ENCODE data around the gene MBOAT7.
"Not testable (repeated sequence)": the region's sequence is repeated elsewhere in the genome, so short reads cannot be mapped to it uniquely, and the experiment has no call there.

MBOAT7 gene

DNA sequence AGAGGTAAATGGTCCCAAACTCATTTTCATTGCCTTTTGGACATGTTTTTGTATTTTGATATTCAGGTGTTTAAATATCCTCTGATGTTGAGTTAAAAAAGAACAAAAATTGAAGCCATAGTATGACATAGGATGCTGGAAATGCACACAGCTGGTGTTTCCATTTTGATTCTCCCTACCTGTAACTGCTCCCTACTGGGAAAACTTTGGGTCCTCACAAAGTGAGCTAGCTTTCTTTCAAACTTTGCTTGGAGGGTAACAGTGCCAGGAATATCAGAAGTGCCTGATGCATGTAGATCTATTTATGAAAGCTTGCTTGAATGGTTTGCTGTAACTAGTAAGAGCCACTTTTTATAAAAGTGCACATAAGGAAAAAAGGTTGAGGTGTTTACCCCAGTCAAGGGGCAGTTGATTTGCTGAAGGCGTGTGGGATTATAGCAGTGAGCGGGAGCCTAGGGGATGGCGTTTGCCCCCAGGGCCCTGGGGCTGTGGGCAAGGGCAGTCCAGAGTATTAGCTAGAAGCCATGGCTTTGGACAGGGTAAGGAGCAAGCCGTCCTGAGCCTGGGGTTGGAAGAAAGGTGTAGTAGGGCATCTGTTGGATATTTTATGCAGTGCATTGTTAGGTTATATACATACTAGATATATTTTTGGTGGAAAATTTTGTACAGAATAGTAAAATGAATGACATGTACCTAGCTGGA lies 15.5 kb upstream of the MBOAT7 start:
- Mint-ChIP-seq H3K4me3 (peak overlapping the region; percentile 51 to 69), H3K27me3 (no peaks in the 10 kb centered on the region), H3K36me3 (peaks cover 77 to 90% of the 10 kb centered on the region in 2 donors), H3K9me3 (no peaks in the 10 kb centered on the region), H3K4me1 (peaks cover 57 to 92% of the 10 kb centered on the region in 2 donors), H3K27ac (peak overlapping the region; percentile 87)
- no peak for ATAC-seq (replicated peaks)
- DNase-seq: no peak

DNA sequence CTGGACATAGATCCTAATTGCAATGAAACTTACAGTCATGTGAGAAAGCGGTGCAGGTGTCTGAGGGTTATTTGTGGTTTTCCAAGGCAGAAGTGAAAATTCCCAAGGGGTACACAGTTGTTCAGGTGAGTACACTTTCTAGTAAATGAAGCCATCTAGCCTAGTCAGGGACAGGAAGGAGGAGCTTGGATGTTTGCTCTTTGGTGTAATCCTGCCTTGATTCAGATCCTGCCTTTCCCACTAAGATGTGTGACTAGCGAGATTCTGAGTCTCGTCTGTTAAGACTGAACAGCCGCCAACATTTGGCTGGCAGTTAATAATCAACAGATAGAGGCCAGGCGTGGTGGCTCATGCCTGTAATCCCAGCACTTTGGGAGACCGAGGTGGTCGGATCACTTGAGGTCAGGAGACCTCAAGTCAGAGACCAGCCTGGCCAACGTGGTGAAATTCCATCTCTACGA lies 13.8 kb upstream of the MBOAT7 start:
- Mint-ChIP-seq H3K36me3 (peaks cover 65 to 78% of the 10 kb centered on the region in 2 donors), H3K27me3 (no peaks in the 10 kb centered on the region), H3K4me3 (peak overlapping the region; percentile 94 to 100), H3K27ac (peak overlapping the region; percentile 83), H3K4me1 (peaks cover 45 to 81% of the 10 kb centered on the region in 2 donors), H3K9me3 (no peaks in the 10 kb centered on the region)
- ATAC-seq (replicated peaks) (no peak), DNase-seq (no peak)

DNA sequence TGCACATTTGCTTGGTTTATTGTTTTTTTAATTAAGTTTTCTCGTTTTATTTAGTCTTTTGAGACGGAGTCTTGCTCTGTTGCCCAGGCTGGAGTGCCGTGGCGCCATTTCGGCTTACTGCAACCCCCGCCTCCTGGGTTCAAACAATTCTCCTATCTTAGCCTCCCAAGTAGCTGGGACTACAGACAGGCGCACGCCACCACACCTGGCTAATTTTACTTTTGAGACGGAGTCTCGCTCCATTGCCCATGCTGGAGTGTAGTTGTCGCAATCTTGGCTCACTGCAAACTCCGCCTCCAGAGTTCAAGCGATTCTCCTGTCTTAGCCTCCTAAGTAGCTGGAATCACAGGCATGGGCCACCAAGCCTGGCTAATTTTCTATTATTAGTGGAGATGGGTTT lies 12.6 kb upstream of the MBOAT7 start:
- H3K27ac Mint-ChIP-seq: peak overlapping the region; percentile 100
- H3K4me1 Mint-ChIP-seq: peaks cover 36 to 69% of the 10 kb centered on the region in 2 donors
- ATAC-seq (replicated peaks): no peak
- no peak for DNase-seq
- peaks cover 58 to 72% of the 10 kb centered on the region in 2 donors for H3K36me3 Mint-ChIP-seq
- no peaks in the 10 kb centered on the region for H3K9me3 Mint-ChIP-seq
- H3K4me3 Mint-ChIP-seq: peak overlapping the region; percentile 94 to 100
- no peaks in the 10 kb centered on the region for H3K27me3 Mint-ChIP-seq

DNA sequence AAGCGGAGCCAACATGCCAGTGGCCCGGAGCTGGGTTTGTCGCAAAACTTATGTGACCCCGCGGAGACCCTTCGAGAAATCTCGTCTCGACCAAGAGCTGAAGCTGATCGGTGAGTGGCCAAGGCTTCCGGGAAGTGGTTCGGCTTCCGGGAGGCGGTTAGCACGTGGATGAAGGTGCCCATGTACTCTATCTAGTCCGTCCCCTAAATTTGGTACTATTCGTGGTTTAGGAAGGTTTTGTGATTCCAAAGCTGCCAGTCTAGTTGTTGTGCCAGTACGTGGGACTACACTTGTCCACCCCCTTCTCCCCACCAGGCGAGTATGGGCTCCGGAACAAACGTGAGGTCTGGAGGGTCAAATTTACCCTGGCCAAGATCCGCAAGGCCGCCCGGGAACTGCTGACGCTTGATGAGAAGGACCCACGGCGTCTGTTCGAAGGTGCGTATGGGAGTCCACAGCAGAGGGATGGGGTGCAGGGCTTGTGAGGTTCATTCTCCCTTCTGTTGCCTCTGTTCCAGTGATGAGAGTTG lies 11.9 kb upstream of the MBOAT7 start:
- Mint-ChIP-seq H3K27ac (peak overlapping the region; percentile 100), H3K36me3 (peaks cover 51 to 66% of the 10 kb centered on the region in 2 donors), H3K27me3 (no peaks in the 10 kb centered on the region), H3K4me3 (peak overlapping the region; percentile 94 to 100), H3K9me3 (no peaks in the 10 kb centered on the region), H3K4me1 (peaks cover 29 to 61% of the 10 kb centered on the region in 2 donors)
- no peak for DNase-seq
- no peak for ATAC-seq (replicated peaks)

DNA sequence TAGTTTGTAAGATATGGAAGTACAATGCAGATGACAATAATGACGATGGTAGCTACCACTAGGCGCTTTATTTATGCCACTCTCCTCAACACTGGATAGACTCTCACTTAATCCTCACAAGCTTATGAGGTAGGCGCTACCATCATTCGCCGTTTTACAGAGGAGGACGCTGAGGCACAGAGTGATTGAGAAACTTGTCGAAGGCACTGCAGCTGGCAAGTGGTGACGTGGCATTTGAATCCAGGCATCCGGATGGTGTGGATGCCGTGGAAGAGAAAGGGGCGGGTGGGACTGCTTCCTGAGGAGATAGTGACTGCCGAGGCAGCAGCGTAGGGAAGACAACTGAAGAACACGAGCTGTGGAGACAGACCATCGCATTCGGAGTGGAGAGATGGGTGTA lies 10.0 kb upstream of the MBOAT7 start:
- DNase-seq (no peak), ATAC-seq (replicated peaks) (no peak)
- peak overlapping the region; percentile 71 to 78 for H3K4me3 Mint-ChIP-seq
- H3K9me3 Mint-ChIP-seq: no peaks in the 10 kb centered on the region
- peaks cover 20 to 43% of the 10 kb centered on the region in 2 donors for H3K4me1 Mint-ChIP-seq
- peaks cover 40 to 59% of the 10 kb centered on the region in 2 donors for H3K36me3 Mint-ChIP-seq
- H3K27me3 Mint-ChIP-seq: no peaks in the 10 kb centered on the region
- H3K27ac Mint-ChIP-seq: peak overlapping the region; percentile 45

DNA sequence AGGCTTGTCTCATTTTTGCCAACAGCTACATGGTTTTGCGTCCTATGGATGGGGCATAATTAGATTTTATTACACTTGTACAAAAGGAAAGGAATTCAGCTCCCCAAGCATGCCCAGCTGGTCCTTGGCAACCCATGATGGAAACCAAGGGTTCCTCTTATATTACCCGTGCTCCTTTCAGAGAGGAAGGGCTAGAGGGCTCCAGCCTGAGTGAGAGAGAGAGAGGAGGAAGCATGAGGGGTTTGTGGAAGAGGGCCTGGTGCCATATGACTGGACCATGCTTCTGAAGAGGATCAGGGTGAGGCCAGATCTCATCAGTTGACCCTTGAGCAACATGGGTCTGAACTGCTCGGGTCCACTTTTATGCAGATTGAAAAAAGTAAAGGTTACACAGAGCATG lies 7.7 kb upstream of the MBOAT7 start:
- no peaks in the 10 kb centered on the region for H3K9me3 Mint-ChIP-seq
- no peak overlapping the region for H3K4me3 Mint-ChIP-seq
- peaks cover 18 to 33% of the 10 kb centered on the region in 2 donors for H3K4me1 Mint-ChIP-seq
- H3K27ac Mint-ChIP-seq: no peak overlapping the region
- DNase-seq (no peak), ATAC-seq (replicated peaks) (no peak)
- H3K27me3 Mint-ChIP-seq: no peaks in the 10 kb centered on the region
- peaks cover 25 to 44% of the 10 kb centered on the region in 2 donors for H3K36me3 Mint-ChIP-seq

DNA sequence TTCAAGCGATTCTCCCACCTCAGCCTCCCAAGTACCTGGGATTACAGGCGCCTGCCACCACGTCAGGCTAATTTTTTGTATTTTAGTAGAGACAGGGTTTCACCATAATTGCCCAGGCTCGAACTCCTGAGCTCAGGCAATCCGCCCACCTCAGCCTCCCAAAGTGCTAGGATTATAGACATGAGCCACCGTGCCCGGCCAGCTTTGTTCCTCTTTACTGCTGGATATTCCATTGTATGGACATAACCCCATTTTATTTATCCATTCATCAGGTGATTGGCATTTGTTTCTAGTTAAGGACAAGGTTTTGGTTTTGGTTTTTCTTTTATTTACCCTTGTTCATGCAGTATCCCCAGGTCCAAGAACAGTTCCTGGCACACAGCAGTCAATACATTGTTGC lies 7.2 kb upstream of the MBOAT7 start:
- no peaks in the 10 kb centered on the region for H3K9me3 Mint-ChIP-seq
- no peak overlapping the region for H3K4me3 Mint-ChIP-seq
- no peaks in the 10 kb centered on the region for H3K27me3 Mint-ChIP-seq
- peaks cover 23 to 33% of the 10 kb centered on the region in 2 donors for H3K4me1 Mint-ChIP-seq
- peaks cover 20 to 42% of the 10 kb centered on the region in 2 donors for H3K36me3 Mint-ChIP-seq
- ATAC-seq (replicated peaks) (no peak), DNase-seq (no peak)
- no peak overlapping the region for H3K27ac Mint-ChIP-seq

DNA sequence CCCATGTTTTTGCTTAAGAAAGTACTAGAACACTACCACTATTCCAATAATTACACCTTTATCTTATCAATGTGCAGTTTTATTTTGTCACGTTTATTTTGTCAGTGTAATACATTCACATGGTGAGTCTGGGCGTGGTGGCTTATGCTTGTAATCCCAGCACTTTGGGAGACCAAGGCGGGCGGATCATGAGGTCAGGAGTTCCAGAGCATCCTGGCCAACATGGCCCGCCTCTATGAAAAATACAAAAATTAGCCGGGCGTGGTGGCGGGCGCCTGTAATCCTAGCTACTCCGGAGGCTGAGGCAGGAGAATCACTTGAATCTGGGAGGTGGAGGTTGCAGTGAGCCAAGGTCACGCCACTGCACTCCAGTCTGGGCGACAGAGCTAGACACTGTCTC lies 5.1 kb upstream of the MBOAT7 start:
- Mint-ChIP-seq H3K4me1 (peaks cover 17 to 25% of the 10 kb centered on the region in 2 donors), H3K36me3 (peaks cover 12 to 32% of the 10 kb centered on the region in 2 donors)
- H3K27me3 Mint-ChIP-seq; ATAC-seq (replicated peaks); H3K4me3 Mint-ChIP-seq; H3K9me3 Mint-ChIP-seq; H3K27ac Mint-ChIP-seq; DNase-seq: not testable (repeated sequence)

DNA sequence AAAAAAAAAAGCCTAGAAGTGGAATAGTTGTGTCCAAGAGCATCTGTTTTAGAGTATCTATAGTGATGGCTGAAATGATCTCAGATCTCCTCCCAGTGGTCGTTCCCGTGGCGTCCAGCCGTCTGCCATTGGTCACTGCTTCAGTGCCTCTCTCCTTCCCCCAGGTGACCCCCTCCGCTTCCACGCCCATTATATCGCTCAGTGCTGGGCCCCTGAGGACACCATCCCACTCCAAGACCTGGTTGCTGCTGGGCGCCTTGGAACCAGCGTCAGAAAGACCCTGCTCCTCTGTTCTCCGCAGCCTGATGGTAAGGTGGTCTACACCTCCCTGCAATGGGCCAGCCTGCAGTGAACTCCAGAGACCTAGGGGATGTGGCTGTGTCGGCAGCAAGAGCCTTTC lies 3.6 kb upstream of the MBOAT7 start:
- Mint-ChIP-seq H3K4me1 (peaks cover 13 to 30% of the 10 kb centered on the region in 2 donors), H3K27me3 (no peaks in the 10 kb centered on the region), H3K27ac (no peak overlapping the region), H3K36me3 (peaks cover 12 to 28% of the 10 kb centered on the region in 2 donors), H3K4me3 (peak overlapping the region in 1 of 2 donors; percentile 46), H3K9me3 (no peaks in the 10 kb centered on the region)
- no peak for ATAC-seq (replicated peaks)
- DNase-seq: no peak

DNA sequence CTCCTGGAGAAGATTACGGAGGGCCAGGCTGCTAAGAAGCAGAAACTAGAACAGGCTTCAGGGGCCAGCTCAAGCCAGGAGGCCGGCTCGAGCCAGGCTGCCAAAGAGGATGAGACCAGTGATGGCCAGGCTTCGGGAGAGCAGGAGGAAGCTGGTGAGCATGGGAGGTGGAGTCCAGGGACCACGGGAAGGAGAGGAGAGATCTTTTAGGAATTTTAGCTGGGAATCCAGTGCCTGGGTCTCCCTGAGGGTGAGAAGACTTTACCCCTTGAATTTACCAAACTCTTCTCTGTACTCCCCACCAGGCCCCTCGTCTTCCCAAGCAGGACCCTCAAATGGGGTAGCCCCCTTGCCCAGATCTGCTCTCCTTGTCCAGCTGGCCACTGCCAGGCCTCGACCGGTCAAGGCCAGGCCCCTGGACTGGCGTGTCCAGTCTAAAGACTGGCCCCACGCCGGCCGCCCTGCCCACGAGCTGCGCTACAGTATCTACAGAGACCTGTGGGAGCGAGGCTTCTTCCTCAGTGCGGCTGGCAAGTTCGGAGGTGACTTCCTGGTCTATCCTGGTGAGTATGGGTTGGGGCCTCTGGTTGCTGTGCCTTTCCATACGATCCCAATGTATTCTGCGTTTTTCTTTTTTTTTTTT lies 2.6 kb upstream of the MBOAT7 start:
- peak overlapping the region; percentile 84 for H3K27ac Mint-ChIP-seq
- ATAC-seq (replicated peaks): no peak
- peak overlapping the region; percentile 91 to 96 for H3K4me3 Mint-ChIP-seq
- no peak for DNase-seq
- peaks cover 20 to 41% of the 10 kb centered on the region in 2 donors for H3K4me1 Mint-ChIP-seq
- H3K27me3 Mint-ChIP-seq: no peaks in the 10 kb centered on the region
- H3K9me3 Mint-ChIP-seq: no peaks in the 10 kb centered on the region
- peaks cover 18 to 29% of the 10 kb centered on the region in 2 donors for H3K36me3 Mint-ChIP-seq

DNA sequence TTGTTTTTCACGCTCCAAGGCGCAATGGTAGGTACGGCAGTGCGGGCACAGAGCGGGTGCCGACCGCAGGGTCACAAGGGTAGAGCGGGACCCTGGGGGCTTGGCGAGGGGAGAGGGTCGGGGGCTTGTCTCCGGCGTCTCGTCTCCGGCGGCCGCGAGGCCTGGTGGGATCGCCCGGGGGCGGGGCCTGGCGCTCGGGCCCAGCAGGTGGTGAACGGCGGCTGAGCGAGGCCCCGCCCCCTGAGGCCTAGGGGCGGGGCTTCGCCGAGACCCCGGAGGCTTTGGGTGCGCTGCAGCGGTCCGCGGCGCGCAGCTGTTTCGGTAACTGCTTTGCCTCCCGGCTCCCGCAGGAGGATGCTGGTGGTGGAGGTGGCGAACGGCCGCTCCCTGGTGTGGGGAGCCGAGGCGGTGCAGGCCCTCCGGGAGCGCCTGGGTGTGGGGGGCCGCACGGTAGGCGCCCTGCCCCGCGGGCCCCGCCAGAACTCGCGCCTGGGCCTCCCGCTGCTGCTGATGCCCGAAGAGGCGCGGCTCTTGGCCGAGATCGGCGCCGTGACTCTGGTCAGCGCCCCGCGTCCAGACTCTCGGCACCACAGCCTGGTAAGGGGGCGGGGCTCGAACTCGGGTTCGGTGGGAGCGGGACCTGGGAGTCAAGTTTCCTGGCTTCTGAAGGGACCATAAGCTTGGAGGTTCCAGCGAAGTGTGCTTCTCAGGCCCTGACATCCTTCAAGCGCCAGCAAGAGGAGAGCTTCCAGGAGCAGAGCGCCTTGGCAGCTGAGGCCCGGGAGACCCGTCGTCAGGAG lies 1.8 kb upstream of the MBOAT7 start, which contains the start of gene TSEN34:
TSEN34 (plus strand) TSS at position 298 of the 800 bp plus-strand sequence; CDS start at position 355, 57 bp downstream.
- Mint-ChIP-seq H3K27me3 (no peaks in the 10 kb centered on the region), H3K4me1 (peaks cover 23 to 47% of the 10 kb centered on the region in 2 donors), H3K9me3 (no peaks in the 10 kb centered on the region), H3K36me3 (peaks cover 24 to 36% of the 10 kb centered on the region in 2 donors), H3K4me3 (peak within 1 kb of the TSS; percentile 91 to 96), H3K27ac (peak within 1 kb of the TSS; percentile 99)
- ATAC-seq (replicated peaks) (peak; percentile 36), DNase-seq (no peak)

DNA sequence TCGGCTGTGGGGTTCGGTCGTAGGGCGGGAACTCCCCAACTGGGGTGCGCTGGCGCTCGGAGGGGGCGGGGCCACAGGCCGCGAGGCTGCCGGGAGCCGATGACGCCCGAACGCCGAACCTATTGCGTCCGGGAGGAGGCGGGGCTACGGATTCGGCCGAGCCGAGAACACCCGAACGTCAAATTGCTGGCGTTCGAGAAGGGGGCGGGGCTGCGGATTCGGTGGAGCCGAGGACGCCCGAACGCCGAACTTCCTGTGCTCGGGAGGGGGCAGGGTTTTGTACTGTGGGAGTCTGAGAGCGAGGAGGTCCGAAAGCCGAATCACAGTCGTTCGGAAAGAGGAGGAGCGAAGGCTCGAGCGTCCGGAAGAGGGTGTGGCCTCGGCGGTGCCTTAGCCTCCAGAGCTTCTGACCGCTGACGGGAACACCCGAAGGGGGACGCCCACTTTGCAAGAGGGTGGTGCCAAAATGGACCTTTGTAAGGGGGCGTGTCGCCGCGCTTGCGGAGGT lies 1.2 kb upstream of the MBOAT7 start:
- Mint-ChIP-seq H3K27ac (peak overlapping the region; percentile 99), H3K27me3 (no peaks in the 10 kb centered on the region), H3K4me1 (peaks cover 23 to 47% of the 10 kb centered on the region in 2 donors), H3K9me3 (no peaks in the 10 kb centered on the region), H3K36me3 (peaks cover 23 to 35% of the 10 kb centered on the region in 2 donors), H3K4me3 (peak overlapping the region; percentile 91 to 96)
- ATAC-seq (replicated peaks) (peak; percentile 69 to 70), DNase-seq (peak; percentile 100)

DNA sequence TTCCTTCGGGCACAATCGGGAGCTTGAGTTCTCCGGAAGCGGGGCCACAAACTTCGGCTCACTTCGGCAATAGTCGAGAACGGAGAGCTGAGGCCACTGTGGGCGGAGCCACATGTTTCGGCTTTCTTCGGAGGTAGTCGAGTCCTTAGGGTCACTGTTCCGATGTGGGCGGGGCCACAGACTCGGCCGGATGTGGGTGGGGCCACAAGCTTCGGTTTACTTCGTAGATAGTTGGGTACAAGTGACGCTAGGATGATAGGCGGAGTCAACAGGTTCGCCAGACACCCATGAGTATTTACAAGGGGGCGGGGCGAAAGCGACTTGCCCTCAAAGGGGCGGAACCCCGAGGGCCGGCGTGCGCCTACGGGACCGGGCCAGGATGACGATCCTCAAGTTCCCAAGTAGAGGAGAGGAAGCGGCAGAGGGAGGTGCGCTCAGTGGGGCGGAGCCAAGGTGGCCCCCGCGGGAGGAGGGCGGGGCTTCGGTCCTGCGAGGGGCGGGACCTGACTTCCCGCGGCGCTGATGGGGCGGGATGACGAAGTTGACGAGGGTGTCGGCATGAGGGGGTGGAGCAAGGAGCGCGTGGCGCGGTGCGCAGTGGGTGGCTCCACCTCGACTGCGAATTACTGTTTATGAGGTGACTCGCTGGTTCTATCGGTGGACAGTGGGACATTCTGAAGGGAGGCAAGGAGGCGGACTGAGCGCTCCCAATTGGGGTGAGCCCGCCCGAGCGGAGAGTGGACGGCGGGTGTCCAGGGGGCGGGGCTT lies 539 bp upstream of the MBOAT7 start:
- Mint-ChIP-seq H3K4me1 (peaks cover 23 to 47% of the 10 kb centered on the region in 2 donors), H3K27me3 (no peaks in the 10 kb centered on the region), H3K27ac (peak overlapping the region; percentile 99), H3K36me3 (peaks cover 23 to 33% of the 10 kb centered on the region in 2 donors), H3K4me3 (peak overlapping the region; percentile 91 to 96), H3K9me3 (no peaks in the 10 kb centered on the region)
- DNase-seq: peak; percentile 100
- peak; percentile 61 to 65 for ATAC-seq (replicated peaks)
